Measurements from ENCODE around the gene ABHD16A. TPM values are rescaled to one million over a fixed set of nuclear protein-coding genes. Genes with fewer than 3 reads are reported as not detected.
A peak's percentile ranks its signal among the peaks of the same experiment; 100 is the strongest.

Gene ABHD16A
- total and polyA plus RNA-seq, 2 of the 13 experiments (the other 11 are each of a cell fraction or from before 2014, with no cell fraction given) = 43.5 to 45.4 TPM

GRCh38 chr6:31664790-31665500, 38.2 kb downstream of the ABHD16A start, which contains the start of gene GPANK1 (continued):
- no peak; the same call in 1 of the 2 replicates for TF ChIP-seq AFF4 (CRISPR knock-in tag; IDR thresholded peaks at IDR 0.05)
- TF ChIP-seq RXRB (CRISPR knock-in tag; IDR thresholded peaks at IDR 0.05; ENCODE audit: borderline replicate concordance) = no peak; the same call in 1 of the 2 replicates
- no peak for TF ChIP-seq ZNF354B (CRISPR knock-in tag; IDR thresholded peaks at IDR 0.05)
- no peak; the same call in 1 of the 2 replicates for TF ChIP-seq ZNF761 (CRISPR knock-in tag; conservative IDR thresholded peaks at IDR 0.05)
- TF ChIP-seq HNRNPLL (IDR thresholded peaks at IDR 0.05; ENCODE audit: low read depth, low read length, poor library complexity, severe bottlenecking) = no peak
- no peak; the same call in 1 of the 2 replicates for TF ChIP-seq ATF2 (CRISPR knock-in tag; IDR thresholded peaks at IDR 0.05)
- TF ChIP-seq ZNF616 (CRISPR knock-in tag; IDR thresholded peaks at IDR 0.05; ENCODE audit: low read depth) = 0 out of 2 replicates have a peak, but pooled peaks have one; percentile 63
- TF ChIP-seq ESRRA (CRISPR knock-in tag; IDR thresholded peaks at IDR 0.05; ENCODE audit: low read depth) = no peak
- no peak for TF ChIP-seq LCORL (IDR thresholded peaks at IDR 0.05)
- 0 out of 2 replicates have a peak, but pooled peaks have one; percentile 24 for TF ChIP-seq LCORL (CRISPR knock-in tag; IDR thresholded peaks at IDR 0.05)
- TF ChIP-seq PCBP1 (IDR thresholded peaks at IDR 0.05; ENCODE audit: borderline replicate concordance, low read depth, low read length) = no peak
- peak; percentile 10; the same call in 1 of the 2 replicates for TF ChIP-seq NCOA2 (CRISPR knock-in tag; IDR thresholded peaks at IDR 0.05)
- TF ChIP-seq ARID4A (CRISPR knock-in tag; IDR thresholded peaks at IDR 0.05; ENCODE audit: borderline replicate concordance) = peak; percentile 48; the same call in 1 of the 2 replicates
- TF ChIP-seq CENPX (CRISPR knock-in tag; IDR thresholded peaks at IDR 0.05) = no peak
